HPDE6-E6E7 (cell line): ENCODE results near the gene RAB12.

Experiments used
- DNase-seq: peaks from one replicate; pipeline ENCODE4 v3.0.0; 2011; ENCODE audit warnings: missing footprints; ENCODE audit errors: extremely low spot score

The RAB12 gene

GRCh38 chr18:8684577-8684976 is 75.3 kb downstream of the RAB12 start:
- no peak for DNase-seq

- peak; percentile 89 for DNase-seq
Observed at GRCh38 chr18:8685141-8685913, 76.1 kb downstream of the RAB12 start.

- DNase-seq, result no peak
Observed at GRCh38 chr18:8685914-8686216, 76.6 kb downstream of the RAB12 start.

GRCh38 chr18:8686611-8687010 is 77.4 kb downstream of the RAB12 start:
- DNase-seq, result no peak

GRCh38 chr18:8688216-8688800 is 79.1 kb downstream of the RAB12 start:
- no peak for DNase-seq

GRCh38 chr18:8688816-8689215 is 79.6 kb downstream of the RAB12 start:
- DNase-seq, result no peak
